Measurements from ENCODE around the gene PCNX2. TPM values are rescaled to one million over a fixed set of nuclear protein-coding genes. Genes with fewer than 3 reads are reported as not detected.

PCNX2 gene
- total RNA-seq, 1 donor from 2014 or later = 25.5 TPM

- peaks cover 4% of the 10 kb centered on the region for H3K9me3 Mint-ChIP-seq (ENCODE audit: unreplicated experiment)
- H3K4me1 Mint-ChIP-seq (ENCODE audit: low read depth, unreplicated experiment) = peaks cover 19% of the 10 kb centered on the region
- Histone ChIP-seq H3K9ac (ENCODE audit: low read length) (no peak overlapping the region), H3K79me2 (ENCODE audit: insufficient read depth, low read length) (no peaks in the 10 kb centered on the region), H3K4me2 (ENCODE audit: low read length) (no peak overlapping the region), H3K4me3 (ENCODE audit: insufficient read depth, low read depth, low read length) (no peak overlapping the region), H3K4me1 (ENCODE audit: insufficient read depth, low read length) (peaks cover 18% of the 10 kb centered on the region), H3K9me3 (ENCODE audit: insufficient read depth, low read depth, low read length) (peaks cover 4% of the 10 kb centered on the region), H3K27ac (ENCODE audit: low read depth, low read length) (no peak overlapping the region), H3K36me3 (ENCODE audit: insufficient read depth, low read length) (no peaks in the 10 kb centered on the region), H2AFZ (ENCODE audit: low read depth, low read length) (no peak overlapping the region), H4K20me1 (ENCODE audit: insufficient read depth, low read length) (no peaks in the 10 kb centered on the region), H3K27me3 (ENCODE audit: insufficient read depth, low read length) (no peaks in the 10 kb centered on the region)
- H3K27ac Mint-ChIP-seq (ENCODE audit: unreplicated experiment) = no peak overlapping the region
- no peak for TF ChIP-seq EZH2 (IDR thresholded peaks at IDR 0.05; ENCODE audit: insufficient read depth, low read length)
- no peak for TF ChIP-seq CTCF (IDR thresholded peaks at IDR 0.05; ENCODE audit: insufficient read depth, low read depth, low read length)
- H3K27me3 Mint-ChIP-seq (ENCODE audit: low read depth, unreplicated experiment) = no peaks in the 10 kb centered on the region
- peaks cover 37% of the 10 kb centered on the region for H3K36me3 Mint-ChIP-seq (ENCODE audit: low read depth, unreplicated experiment)
- DNase-seq (ENCODE audit: low read depth) = peak; percentile 74
- H3K4me3 Mint-ChIP-seq (ENCODE audit: unreplicated experiment) = no peak overlapping the region
- no peak for FAIRE-seq
Observed at GRCh38 chr1:232978091-232978634, 317.4 kb downstream of the PCNX2 start.

- peaks cover 57% of the 10 kb centered on the region for H3K36me3 Mint-ChIP-seq (ENCODE audit: low read depth, unreplicated experiment)
- no peak for TF ChIP-seq EZH2 (IDR thresholded peaks at IDR 0.05; ENCODE audit: insufficient read depth, low read length)
- TF ChIP-seq CTCF (IDR thresholded peaks at IDR 0.05; ENCODE audit: insufficient read depth, low read depth, low read length) = no peak
- H3K9ac ChIP-seq (ENCODE audit: low read length) = no peak overlapping the region
- no peaks in the 10 kb centered on the region for H4K20me1 ChIP-seq (ENCODE audit: insufficient read depth, low read length)
- H3K27me3 Mint-ChIP-seq (ENCODE audit: low read depth, unreplicated experiment) = no peaks in the 10 kb centered on the region
- no peak overlapping the region for H3K4me2 ChIP-seq (ENCODE audit: low read length)
- FAIRE-seq (no peak), DNase-seq (ENCODE audit: low read depth) (peak; percentile 87)
- no peak overlapping the region for H3K27ac ChIP-seq (ENCODE audit: low read depth, low read length)
- peaks cover 5% of the 10 kb centered on the region for H3K4me1 Mint-ChIP-seq (ENCODE audit: low read depth, unreplicated experiment)
- no peak overlapping the region for H3K4me3 Mint-ChIP-seq (ENCODE audit: unreplicated experiment)
- H3K4me1 ChIP-seq (ENCODE audit: insufficient read depth, low read length) = peaks cover 4% of the 10 kb centered on the region
- no peaks in the 10 kb centered on the region for H3K36me3 ChIP-seq (ENCODE audit: insufficient read depth, low read length)
- H3K9me3 Mint-ChIP-seq (ENCODE audit: unreplicated experiment) = peaks cover 8% of the 10 kb centered on the region
- no peaks in the 10 kb centered on the region for H3K79me2 ChIP-seq (ENCODE audit: insufficient read depth, low read length)
- H3K27me3 ChIP-seq (ENCODE audit: insufficient read depth, low read length) = no peaks in the 10 kb centered on the region
- H3K9me3 ChIP-seq (ENCODE audit: insufficient read depth, low read depth, low read length) = peaks cover 4% of the 10 kb centered on the region
- no peak overlapping the region for H3K27ac Mint-ChIP-seq (ENCODE audit: unreplicated experiment)
- H2AFZ ChIP-seq (ENCODE audit: low read depth, low read length) = no peak overlapping the region
- no peak overlapping the region for H3K4me3 ChIP-seq (ENCODE audit: insufficient read depth, low read depth, low read length)
Observed at GRCh38 chr1:232974971-232975370, 320.6 kb downstream of the PCNX2 start.

All from astrocyte (in vitro differentiated cells and primary cell).